ENCODE data around the gene POC1B.

Gene POC1B

DNA sequence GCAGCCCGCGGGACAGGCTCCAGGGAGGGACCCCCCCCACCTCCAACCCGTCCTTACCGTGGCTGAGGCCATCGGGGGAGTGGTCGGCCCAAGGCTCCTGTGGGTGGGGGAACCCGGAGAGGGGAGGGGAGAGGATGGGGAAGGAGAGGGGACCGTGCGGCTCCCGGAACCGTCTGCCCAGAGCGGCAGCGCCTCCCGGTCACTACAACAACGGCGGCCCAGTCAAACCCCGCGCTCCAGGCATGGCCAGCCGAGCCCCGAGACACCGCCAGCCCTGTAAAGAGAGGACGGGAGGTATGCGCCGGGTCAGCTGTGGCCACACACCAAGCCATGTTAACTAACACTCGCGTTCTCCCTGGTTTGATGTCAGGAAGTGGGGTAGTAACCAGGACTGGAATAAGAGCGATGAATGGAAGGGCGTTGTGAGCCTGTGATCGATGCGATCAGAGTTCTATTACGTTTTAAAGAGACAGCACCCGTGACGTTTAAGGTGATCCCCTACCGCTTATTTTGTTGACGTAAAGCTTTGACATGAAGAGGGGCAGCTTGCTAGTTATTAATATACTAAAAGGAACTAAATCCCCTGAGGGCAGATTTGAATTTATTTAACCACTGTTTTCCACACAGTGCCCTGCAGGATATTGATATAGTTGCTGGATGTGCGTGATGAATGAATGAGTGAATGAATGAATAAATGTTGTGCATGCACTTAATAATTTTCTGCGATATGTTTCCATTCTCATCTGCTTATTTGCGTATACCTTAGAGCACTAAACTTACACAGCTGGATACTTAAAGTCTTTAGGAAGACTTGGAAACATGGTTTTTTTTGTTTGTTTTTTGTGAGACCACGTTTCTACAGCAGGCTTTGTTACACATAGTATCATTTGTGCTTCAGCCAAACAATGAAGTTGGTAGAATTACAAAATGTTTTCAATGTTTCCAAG lies at the start of gene POC1B:
POC1B (minus strand) TSS at position 224 of the 947 bp plus-strand sequence; CDS start at position 72, 152 bp downstream.
- DNase-seq (ENCODE audit: low spot score): peak; percentile 89

DNA sequence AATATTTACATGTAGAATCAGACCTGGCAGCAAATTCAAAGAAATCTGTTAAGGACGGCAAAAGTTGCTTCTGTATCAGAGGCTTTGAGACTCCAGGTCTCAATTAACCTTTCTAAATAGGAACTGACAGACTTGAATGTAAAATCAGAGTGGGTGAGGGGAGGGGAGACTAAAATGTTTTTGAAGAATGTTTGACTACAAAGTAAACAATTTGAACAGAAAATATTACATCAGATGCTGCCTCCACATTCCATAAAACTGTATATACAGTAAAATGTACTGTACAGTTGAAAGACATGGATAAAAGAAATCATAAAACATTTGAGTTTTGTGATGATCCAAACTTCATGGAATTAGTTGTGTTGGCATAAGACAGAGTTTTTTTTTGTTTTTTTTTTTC lies 49.5 kb upstream of the POC1B start:
- no peak for DNase-seq (ENCODE audit: low spot score)

- peak; percentile 51 for DNase-seq (ENCODE audit: low spot score)
Measured at GRCh38 chr12:89574736-89575208, 48.9 kb upstream of the POC1B start.

DNA sequence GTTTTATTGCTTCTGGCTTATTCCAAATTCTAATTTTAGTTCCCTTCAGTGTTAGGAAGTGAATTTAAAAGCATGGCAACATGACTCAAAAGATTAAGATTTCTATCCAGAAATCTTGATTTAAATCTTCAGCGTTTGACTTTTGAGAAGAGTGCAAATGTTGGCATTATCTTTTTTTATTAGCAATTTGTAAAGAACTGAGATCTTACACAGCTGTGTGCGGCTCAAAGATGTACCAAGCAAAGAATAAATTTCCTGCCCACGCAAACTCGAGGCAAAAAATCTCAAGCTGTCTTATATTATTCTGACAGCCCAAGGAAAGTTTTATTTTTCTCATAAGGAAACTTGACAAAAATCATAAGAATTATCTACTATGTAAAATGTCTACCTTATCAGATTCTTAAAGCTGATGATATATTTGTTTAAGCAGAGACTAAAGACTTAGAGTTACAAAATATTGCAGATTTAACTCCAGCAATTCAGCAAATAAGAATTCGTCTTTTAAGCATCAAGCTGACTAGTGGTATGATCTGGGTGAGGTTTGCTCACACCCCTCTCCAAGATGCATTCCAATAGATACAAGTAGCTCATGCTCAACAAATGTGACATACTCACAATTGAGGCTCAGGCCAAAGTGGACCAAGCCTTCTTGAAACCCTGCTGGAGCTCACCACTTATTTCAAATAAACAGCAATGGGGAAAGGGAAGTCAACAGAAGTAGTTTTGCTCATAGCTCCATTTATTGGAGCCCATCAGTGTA lies 47.4 kb upstream of the POC1B start:
- DNase-seq (ENCODE audit: low spot score): no peak

DNA sequence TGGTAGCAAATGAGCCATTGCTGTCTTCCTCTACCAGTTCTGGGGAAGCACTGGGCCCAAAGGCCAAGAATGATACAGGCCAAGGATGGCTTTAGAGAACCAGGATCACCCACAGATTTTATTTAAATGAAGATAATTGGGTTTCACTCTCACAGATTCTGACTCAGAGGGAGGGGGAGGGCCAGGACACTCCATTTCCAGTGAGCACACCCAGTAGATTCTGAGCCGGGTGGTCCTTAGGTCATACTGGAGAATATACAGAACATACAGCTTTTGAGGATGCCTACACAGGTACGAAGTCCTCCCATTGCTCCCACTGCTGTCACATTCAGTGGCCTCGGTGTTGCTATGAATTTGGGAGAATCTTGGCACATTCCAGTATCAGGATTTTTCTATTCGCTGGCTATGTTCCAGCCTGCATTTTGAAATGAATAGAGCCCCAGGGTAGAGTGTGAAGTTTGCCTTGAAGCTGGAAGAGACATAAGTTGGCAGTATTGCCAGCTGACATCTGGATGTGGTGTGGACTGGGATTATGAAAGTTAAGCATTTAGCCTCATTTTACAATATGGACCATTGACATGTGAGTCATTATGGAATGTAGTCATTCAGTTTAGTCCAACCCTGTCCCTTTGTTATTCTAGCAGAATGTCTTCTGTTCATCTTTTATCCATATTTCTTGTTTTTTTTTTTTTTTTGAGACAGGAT lies 45.8 kb upstream of the POC1B start:
- DNase-seq (ENCODE audit: low spot score): no peak

- no peak for DNase-seq (ENCODE audit: low spot score)
Measured at GRCh38 chr12:89568484-89568883, 42.6 kb upstream of the POC1B start.

GRCh38 chr12:89567691-89568239 lies 41.9 kb upstream of the POC1B start:
- no peak for DNase-seq (ENCODE audit: low spot score)

DNA sequence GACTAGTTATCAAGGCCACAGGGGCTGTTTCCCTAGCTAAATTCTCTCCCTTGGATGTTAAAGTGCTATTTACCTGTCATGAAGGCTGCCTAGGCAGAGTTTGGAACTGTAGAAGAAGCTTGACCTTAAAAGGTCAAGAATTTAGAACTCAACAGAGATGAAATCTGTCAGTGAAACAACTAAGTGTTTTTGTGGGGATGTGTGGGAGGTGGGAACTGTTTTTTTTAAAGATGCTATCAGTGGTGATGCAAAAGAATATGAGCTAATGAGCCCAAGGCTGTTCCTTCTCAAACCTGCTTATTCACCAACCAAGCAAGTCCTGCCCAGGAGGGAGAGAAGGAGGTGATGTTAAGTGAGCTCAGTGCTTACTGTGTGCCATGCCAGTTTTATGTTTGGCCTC lies 40.8 kb upstream of the POC1B start:
- no peak for DNase-seq (ENCODE audit: low spot score)

DNA sequence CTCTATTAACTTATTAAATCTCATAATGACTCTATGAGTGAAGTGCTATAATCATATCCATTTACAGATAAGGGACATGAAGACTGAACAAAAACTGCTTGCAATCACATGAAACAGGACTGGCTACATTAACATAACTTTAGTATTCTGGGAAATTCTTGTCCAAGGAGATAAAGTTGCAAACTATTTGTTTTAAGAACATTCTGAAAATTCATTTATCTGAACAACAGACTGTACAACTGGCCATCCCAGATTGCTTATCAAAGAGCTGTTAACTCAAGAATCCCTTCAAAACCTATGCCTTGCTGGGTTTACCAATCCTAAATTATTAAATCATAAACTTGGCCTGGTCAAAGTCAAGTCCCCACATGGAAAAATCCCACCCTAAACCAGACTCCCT lies 39.2 kb upstream of the POC1B start:
- DNase-seq (ENCODE audit: low spot score): no peak

GRCh38 chr12:89559753-89560152 lies 33.9 kb upstream of the POC1B start:
- DNase-seq (ENCODE audit: low spot score): no peak

DNA sequence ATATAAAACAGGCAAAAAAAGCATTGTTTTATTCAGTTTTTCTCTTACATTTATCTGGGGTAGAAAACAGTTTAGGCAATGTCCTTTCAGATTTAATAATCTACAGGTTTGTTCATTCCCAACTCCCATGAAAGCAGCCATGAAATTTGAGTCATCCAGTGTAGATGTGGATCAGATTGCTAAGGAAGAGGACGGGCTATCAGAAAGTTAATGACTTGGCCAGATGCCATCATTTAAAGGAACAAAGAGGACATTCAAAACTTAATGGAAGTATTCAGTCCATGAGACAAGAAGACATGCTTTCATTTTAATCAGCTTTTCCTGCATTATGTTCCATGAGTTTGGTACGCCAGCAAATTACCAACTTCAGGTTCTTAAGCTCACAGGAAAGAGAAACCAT lies 31.1 kb upstream of the POC1B start:
- DNase-seq (ENCODE audit: low spot score): peak; percentile 71

DNA sequence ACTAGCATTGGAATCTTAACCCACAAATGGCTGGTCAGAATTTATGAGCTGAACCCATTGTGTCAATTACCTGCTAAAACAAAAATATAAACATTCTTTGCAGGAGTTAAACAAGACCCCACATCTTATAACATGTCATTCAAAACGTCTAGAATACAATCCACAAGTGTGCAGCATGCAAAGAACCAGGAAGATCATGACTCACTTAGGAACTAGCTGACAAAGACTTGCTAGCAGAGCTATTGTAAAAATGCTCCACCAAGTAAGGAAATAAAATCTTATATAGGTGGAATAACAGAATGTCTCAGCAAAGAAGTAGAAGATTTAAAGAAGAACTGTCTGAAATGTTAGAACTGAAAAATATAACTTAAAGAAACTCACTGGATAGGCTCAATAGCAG lies 26.5 kb upstream of the POC1B start:
- DNase-seq (ENCODE audit: low spot score): peak; percentile 35

DNA sequence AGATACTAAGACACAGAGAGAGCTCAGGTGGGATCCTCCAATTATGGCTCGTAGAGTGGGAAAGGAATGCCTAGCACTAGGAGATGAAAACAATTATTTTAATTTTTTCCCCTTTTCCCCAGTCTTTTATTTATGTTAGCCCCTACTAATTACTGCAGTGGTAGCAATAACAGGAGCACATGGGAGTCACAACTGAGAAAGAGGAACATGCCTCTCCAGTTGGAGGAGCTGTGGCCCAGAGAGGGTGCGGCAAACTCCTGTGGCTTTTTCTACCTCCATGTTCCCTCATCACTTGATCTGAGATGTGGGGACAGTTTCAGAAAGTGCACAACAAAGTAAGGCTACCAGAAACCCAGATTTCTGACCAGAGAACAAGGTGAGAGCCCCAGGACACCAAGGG lies 25.9 kb upstream of the POC1B start:
- no peak for DNase-seq (ENCODE audit: low spot score)

DNA sequence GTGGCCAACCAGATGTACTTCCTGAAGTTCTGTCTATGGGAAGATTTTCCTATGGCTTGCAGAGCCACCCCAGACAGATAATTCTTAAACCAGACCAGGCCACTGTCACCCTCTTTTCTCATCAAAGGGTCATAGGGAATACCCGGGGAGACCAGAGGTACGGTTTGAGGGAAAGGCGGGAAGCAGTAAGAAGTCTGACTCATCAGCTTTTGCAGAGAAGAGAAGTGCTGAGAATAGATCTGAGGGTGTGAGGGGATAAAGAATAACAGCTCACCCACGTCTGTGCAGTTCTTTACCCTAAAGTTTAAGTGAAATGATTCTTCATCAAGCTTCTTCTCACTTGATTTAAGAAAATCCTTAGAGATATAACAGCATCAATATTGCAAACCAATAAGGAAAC lies 21.3 kb upstream of the POC1B start:
- DNase-seq (ENCODE audit: low spot score): no peak

DNA sequence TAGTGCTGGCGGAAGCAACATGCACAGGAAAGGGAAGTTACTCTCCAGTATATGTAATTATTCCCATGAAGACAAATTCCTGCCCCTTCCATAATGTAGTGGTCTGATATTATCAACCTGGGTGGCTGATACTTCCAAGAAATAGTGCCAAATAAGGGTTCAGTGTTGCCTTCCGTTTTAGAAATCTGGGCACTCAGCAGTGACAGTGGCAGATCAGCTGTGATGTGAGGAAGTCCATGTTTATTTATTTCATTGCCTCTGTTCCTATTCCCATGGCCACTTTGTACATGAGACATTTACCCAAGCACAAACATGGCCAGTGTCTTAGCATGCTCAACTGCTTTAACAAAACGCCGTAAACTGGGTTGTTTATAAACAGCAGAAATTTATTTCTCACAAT lies 20.3 kb upstream of the POC1B start:
- DNase-seq (ENCODE audit: low spot score): no peak

GRCh38 chr12:89544681-89545184 lies 18.9 kb upstream of the POC1B start:
- DNase-seq (ENCODE audit: low spot score): peak; percentile 88

- no peak for DNase-seq (ENCODE audit: low spot score)
Measured at GRCh38 chr12:89544022-89544421, 18.2 kb upstream of the POC1B start.

- DNase-seq (ENCODE audit: low spot score): peak; percentile 79
Measured at GRCh38 chr12:89542912-89543592, 17.2 kb upstream of the POC1B start.

DNA sequence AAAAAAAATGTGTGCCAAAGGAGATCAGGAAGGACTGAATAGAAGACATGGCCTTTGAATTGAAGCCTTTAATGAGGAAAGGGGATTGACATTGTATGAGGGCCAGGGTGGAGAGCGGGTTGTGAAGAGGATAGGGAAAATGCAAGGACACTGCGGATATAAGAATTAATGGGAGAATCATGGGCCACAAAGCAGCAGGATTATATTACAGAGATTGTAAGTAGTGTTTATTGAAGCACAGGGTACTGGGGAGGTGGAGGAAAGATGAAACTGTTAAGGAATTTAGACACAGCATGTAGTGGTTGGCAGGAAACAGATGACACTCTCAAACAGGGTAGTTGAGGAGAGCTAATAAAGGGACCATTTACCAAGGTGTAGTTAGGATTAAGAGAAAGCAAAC lies 16.4 kb upstream of the POC1B start:
- no peak for DNase-seq (ENCODE audit: low spot score)

- no peak for DNase-seq (ENCODE audit: low spot score)
Measured at GRCh38 chr12:89540586-89540985, 14.7 kb upstream of the POC1B start.

All from kidney tubule cell (primary cell).